Measurements from ENCODE around the gene HCRTR2.

HCRTR2 gene

GRCh38 chr6:55212156-55212555, 37.8 kb downstream of the HCRTR2 start:
- no peaks in the 10 kb centered on the region for H3K4me1 ChIP-seq (ENCODE audit: control insufficient read depth, low read length)
- H4K20me1 ChIP-seq (ENCODE audit: control insufficient read depth, insufficient read depth, low read depth, low read length): no peaks in the 10 kb centered on the region
- no peaks in the 10 kb centered on the region for H3F3A ChIP-seq (ENCODE audit: control insufficient read depth, insufficient read depth)
- no peaks in the 10 kb centered on the region for H3K9me2 ChIP-seq (replicated peaks; ENCODE audit: control insufficient read depth, low read length)
- no peak overlapping the region for H3K4me2 ChIP-seq (ENCODE audit: low read length)
- no peak overlapping the region for H3K27ac ChIP-seq (ENCODE audit: low read depth, low read length)
- H3K36me3 ChIP-seq (ENCODE audit: control insufficient read depth, low read length): no peaks in the 10 kb centered on the region
- no peaks in the 10 kb centered on the region for H3K27me3 ChIP-seq (ENCODE audit: control insufficient read depth, low read length)
- no peak for TF ChIP-seq CTCF (IDR thresholded peaks at IDR 0.05; ENCODE audit: low read depth, low read length, poor library complexity, severe bottlenecking)
- no peak for TF ChIP-seq EZH2phosphoT487 (IDR thresholded peaks at IDR 0.05; ENCODE audit: borderline replicate concordance, low read length)
- H3K79me2 ChIP-seq (ENCODE audit: control insufficient read depth, low read length): no peaks in the 10 kb centered on the region
- H3K4me3 ChIP-seq (ENCODE audit: low read length): no peak overlapping the region
- peaks cover 2% of the 10 kb centered on the region; the same call in 1 of the 2 replicates for H3K9me3 ChIP-seq (ENCODE audit: control insufficient read depth, insufficient read depth, low read length)

GRCh38 chr6:55220961-55221360, 46.6 kb downstream of the HCRTR2 start:
- no peak overlapping the region for H3K27ac ChIP-seq (ENCODE audit: low read depth, low read length)
- H3K27me3 ChIP-seq (ENCODE audit: control insufficient read depth, low read length): no peaks in the 10 kb centered on the region
- H3K4me3 ChIP-seq (ENCODE audit: low read length): no peak overlapping the region
- H4K20me1 ChIP-seq (ENCODE audit: control insufficient read depth, insufficient read depth, low read depth, low read length): no peaks in the 10 kb centered on the region
- no peaks in the 10 kb centered on the region for H3K4me1 ChIP-seq (ENCODE audit: control insufficient read depth, low read length)
- no peak for TF ChIP-seq EZH2phosphoT487 (IDR thresholded peaks at IDR 0.05; ENCODE audit: borderline replicate concordance, low read length)
- TF ChIP-seq CTCF (IDR thresholded peaks at IDR 0.05; ENCODE audit: low read depth, low read length, poor library complexity, severe bottlenecking): no peak
- H3K9me3 ChIP-seq (ENCODE audit: control insufficient read depth, insufficient read depth, low read length): no peaks in the 10 kb centered on the region
- no peaks in the 10 kb centered on the region for H3F3A ChIP-seq (ENCODE audit: control insufficient read depth, insufficient read depth)
- no peak overlapping the region for H3K4me2 ChIP-seq (ENCODE audit: low read length)
- H3K36me3 ChIP-seq (ENCODE audit: control insufficient read depth, low read length): no peaks in the 10 kb centered on the region
- H3K79me2 ChIP-seq (ENCODE audit: control insufficient read depth, low read length): no peaks in the 10 kb centered on the region
- no peaks in the 10 kb centered on the region for H3K9me2 ChIP-seq (replicated peaks; ENCODE audit: control insufficient read depth, low read length)

GRCh38 chr6:55227862-55228261, 53.5 kb downstream of the HCRTR2 start:
- Histone ChIP-seq H3K4me2 (ENCODE audit: low read length) (no peak overlapping the region), H3K9me3 (ENCODE audit: control insufficient read depth, insufficient read depth, low read length) (no peaks in the 10 kb centered on the region), H3K4me1 (ENCODE audit: control insufficient read depth, low read length) (no peaks in the 10 kb centered on the region), H3K79me2 (ENCODE audit: control insufficient read depth, low read length) (no peaks in the 10 kb centered on the region), H3F3A (ENCODE audit: control insufficient read depth, insufficient read depth) (no peaks in the 10 kb centered on the region), H3K4me3 (ENCODE audit: low read length) (no peak overlapping the region), H3K27me3 (ENCODE audit: control insufficient read depth, low read length) (no peaks in the 10 kb centered on the region), H3K36me3 (ENCODE audit: control insufficient read depth, low read length) (no peaks in the 10 kb centered on the region), H3K9me2 (replicated peaks; ENCODE audit: control insufficient read depth, low read length) (no peaks in the 10 kb centered on the region), H3K27ac (ENCODE audit: low read depth, low read length) (no peak overlapping the region), H4K20me1 (ENCODE audit: control insufficient read depth, insufficient read depth, low read depth, low read length) (no peaks in the 10 kb centered on the region)
- TF ChIP-seq CTCF (IDR thresholded peaks at IDR 0.05; ENCODE audit: low read depth, low read length, poor library complexity, severe bottlenecking) (no peak), EZH2phosphoT487 (IDR thresholded peaks at IDR 0.05; ENCODE audit: borderline replicate concordance, low read length) (no peak)

- Histone ChIP-seq H3K9me3 (ENCODE audit: control insufficient read depth, insufficient read depth, low read length) (no peaks in the 10 kb centered on the region), H3K4me1 (ENCODE audit: control insufficient read depth, low read length) (no peaks in the 10 kb centered on the region), H4K20me1 (ENCODE audit: control insufficient read depth, insufficient read depth, low read depth, low read length) (no peaks in the 10 kb centered on the region), H3K4me3 (ENCODE audit: low read length) (no peak overlapping the region), H3K4me2 (ENCODE audit: low read length) (no peak overlapping the region), H3K27ac (ENCODE audit: low read depth, low read length) (no peak overlapping the region), H3F3A (ENCODE audit: control insufficient read depth, insufficient read depth) (no peaks in the 10 kb centered on the region), H3K36me3 (ENCODE audit: control insufficient read depth, low read length) (no peaks in the 10 kb centered on the region), H3K27me3 (ENCODE audit: control insufficient read depth, low read length) (no peaks in the 10 kb centered on the region), H3K9me2 (replicated peaks; ENCODE audit: control insufficient read depth, low read length) (no peaks in the 10 kb centered on the region), H3K79me2 (ENCODE audit: control insufficient read depth, low read length) (no peaks in the 10 kb centered on the region)
- TF ChIP-seq CTCF (IDR thresholded peaks at IDR 0.05; ENCODE audit: low read depth, low read length, poor library complexity, severe bottlenecking) (no peak), EZH2phosphoT487 (IDR thresholded peaks at IDR 0.05; ENCODE audit: borderline replicate concordance, low read length) (no peak)
These were observed 64.8 kb downstream of the HCRTR2 start for GRCh38 chr6:55239099-55239498.
